NCI-H1436 (cell line): Measurements from ENCODE around the gene GPR176.

Experiments used
- DNase-seq: peaks from one replicate; lab custom pipeline; 2025; lab: John Stamatoyannopoulos, UW

GPR176 gene, protein sequence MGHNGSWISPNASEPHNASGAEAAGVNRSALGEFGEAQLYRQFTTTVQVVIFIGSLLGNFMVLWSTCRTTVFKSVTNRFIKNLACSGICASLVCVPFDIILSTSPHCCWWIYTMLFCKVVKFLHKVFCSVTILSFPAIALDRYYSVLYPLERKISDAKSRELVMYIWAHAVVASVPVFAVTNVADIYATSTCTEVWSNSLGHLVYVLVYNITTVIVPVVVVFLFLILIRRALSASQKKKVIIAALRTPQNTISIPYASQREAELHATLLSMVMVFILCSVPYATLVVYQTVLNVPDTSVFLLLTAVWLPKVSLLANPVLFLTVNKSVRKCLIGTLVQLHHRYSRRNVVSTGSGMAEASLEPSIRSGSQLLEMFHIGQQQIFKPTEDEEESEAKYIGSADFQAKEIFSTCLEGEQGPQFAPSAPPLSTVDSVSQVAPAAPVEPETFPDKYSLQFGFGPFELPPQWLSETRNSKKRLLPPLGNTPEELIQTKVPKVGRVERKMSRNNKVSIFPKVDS

DNA sequence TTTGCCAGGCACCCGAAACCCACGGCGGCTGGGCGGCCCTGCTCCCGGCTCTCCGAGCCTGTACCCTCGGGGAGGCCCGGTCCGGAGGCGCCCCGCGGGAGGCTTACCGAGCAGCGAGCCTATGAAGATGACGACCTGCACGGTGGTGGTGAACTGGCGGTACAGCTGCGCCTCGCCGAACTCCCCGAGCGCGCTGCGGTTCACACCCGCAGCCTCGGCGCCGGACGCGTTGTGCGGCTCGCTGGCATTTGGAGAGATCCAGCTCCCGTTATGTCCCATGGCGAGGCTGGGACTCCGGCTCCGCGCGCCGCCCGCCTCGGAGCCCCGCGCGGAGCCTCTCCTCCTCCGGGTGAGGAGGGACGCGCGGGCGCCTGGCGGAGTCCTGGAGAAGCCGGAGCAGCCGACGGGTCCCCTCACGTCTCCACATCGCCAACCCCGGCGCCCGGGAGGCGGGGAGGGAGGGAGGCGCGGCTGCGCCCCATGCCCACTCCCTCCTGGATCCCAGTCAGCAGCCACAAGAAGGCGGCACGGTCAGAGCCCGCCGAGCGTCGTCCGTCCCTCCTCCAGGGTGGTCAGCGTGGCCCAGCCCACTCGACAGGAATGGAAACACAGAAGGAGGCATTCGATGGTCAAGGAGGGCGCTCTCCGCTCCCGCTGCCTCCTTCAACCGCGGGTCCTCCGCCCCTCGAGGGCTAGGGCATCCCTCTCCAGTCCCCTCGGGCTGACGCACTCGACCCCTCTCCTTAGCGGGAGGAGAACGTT is at the start of gene GPR176:
Gene GPR176 (minus strand): TSS at position 519 of the 762 bp plus-strand sequence. CDS start 240 bp downstream, at position 279.
- no peak for DNase-seq

DNA sequence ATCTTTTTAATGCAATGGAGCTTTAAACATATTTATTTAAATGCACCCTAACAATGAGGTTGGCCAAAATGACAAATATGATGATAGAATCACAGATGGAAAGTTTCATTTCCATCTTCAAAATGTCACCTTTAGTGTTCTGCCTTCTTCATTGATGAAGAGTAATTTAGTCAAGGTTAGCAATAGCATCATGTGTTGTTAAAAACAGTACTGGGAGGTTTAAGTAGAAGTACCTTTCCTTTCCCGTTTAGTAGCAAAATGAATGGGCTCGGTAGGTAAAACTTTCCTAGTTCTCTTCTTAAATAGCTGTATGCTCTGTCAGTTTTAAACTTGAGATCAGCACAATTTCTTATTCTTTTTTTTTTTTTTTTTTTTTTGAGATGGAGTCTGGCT is 48.9 kb upstream of the GPR176 start:
- DNase-seq, result no peak

DNA sequence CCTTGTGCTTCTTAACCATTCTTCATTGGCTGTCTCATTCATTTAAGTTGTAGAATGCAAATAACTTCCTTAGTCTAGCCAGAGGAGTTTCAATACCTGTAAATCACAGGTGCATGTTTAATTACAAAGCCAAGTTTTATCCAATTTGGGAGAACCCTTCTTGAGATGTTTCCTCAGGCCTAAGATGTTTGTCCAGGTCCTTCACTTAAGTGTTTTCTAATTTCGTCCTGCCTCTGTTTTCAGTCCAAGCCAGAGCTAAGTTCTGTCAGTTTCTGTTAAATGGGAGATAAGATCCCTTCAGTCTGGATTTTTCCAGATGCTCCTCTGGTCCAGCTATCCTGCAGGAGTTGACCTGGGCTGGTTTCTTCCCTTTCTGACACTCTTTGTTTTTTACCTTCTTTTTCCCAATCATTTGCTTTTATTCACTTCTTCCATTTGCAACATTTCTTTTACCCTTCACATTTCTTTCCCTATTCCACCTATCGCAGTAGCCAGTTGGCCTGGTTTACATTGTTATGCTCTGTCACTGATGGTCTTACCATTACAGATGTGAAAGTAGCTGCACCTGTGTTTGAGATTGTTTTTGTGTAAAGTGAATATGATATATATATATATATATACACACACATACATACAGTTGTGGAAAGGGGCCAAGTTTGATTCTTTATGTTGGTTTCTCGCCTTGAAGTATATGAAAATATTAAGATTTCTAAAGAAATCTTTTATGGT is 48.4 kb upstream of the GPR176 start:
- DNase-seq, result no peak

DNA sequence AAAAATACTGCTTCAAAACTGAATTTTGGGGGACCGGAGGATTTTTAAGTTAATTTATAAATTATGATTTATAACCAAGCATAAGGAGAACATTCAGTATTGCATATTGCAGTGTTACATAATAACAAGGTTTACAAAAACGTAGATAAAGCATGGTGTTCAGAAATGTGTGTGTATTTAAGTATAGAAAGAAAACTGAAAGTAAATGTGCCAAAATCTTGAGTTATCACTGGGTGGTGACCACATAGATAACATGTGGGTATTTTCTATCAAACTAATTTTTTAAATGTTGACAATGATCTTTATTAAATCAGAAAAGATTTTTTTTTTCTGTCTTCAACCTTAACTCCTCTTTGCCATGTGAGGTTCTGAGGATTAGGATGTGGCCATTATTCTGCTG is 46.5 kb upstream of the GPR176 start:
- no peak for DNase-seq

DNA sequence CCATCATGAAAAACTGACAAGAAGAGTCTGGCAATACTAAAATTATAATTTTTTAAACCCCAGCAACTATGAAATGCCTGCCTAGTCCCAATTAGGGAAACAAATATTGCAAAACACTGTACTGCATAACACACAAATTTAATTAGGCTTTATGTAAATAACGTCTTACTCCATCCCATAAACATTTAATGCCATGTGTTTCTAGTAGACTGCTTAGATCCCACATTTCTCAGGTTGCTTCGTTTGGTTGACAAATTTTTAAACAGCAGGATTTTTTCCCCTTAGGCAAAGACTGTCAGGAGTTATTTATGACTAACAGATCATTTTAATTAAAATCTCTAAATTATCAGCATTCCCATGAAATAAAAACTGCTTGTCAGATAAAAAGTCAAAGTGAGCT is 43.7 kb upstream of the GPR176 start:
- DNase-seq, result no peak

DNA sequence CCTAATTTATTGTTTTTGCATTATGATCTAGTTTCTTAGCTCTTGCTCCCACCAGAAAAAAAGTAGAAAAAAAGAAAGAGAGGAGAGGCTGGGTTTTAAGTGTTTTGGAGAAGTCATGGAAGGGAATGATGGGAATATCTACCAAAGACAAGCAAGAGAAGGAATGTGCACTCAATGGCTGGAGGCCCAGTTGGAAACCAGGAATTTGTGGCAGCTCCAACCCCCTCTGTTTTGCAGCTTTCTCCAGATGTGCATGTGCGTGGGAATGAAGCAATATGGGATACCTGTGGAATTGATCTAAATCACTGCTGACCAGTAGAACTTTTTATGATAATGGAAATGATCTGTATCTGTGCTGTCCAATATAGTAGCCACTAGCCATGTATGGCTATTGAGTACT is 41.0 kb upstream of the GPR176 start:
- no peak for DNase-seq

DNA sequence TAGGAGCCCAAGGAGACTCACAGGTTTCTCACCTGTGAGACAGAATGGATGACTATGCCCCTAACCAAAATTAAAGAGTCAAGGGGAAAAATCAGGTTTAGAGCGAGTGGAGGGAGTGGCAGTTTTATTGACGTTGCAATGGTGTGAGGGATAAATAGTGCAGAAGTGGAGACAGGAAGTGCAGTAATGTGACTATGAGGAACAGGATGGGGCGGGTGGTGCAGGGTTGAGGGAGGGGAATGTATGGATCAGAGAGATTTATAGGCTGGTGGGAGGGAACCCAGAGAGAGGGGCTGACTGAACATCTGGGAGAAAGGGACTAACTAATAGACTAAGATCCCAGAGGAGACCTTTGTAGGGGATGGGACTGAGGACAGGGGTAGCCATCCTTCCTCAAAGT is 40.3 kb upstream of the GPR176 start:
- DNase-seq, result no peak

DNA sequence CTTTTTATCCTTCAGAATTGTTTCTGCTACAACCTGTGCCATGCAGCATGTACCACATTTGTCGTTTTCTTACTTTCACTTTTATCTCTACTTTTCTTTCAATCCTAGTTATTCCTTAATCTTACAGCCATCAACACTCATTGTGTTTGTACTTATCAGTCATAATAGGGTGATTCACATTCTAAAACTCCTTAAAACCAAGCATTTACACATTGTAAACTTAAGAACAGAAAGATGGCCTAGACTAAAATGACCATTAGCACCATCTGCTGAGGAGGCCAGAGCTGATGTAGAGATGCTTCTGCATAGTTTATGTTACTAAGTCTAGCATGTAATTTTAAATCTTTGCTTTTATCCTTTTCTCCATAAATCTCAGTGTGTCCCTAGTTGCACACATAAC is 39.3 kb upstream of the GPR176 start:
- no peak for DNase-seq

DNA sequence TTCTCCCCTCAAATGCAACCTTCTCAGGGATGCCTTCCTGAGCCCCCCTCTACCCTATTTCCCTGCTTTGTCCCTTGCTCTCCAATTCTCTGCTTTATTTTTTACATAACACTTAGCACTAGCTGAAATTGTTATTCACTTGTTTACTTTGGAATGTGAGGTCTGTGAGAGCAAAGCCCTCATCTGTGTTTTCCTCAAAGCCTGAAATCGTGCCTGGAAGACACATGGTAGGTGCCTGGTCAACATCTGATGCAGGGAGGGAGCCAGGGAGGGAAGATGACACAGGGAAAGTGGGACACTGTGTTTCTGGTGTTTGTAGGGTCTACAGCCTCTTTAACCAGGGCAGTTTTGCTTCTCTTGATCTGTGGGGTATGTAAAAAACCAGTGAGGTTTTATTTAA is 37.4 kb upstream of the GPR176 start:
- no peak for DNase-seq

DNA sequence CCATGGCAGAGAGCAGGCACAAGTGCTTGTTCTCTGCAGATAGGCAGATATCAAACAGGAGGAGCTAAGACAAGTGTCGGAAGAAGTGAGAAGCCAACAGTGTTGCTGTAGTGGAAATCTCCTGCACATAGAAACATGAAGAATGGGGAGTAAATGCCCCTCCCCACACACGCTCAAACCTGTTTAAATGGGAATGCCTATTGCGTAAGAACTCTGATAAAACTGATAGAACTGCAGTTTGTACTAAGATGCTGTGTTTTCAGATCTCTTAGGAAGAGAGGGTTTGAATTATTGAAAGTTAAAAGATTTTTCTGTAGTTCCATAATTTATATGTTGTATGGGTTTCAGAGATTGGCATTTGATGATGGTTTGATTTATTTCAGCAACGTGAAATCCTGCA is 33.5 kb upstream of the GPR176 start:
- DNase-seq, result no peak

DNA sequence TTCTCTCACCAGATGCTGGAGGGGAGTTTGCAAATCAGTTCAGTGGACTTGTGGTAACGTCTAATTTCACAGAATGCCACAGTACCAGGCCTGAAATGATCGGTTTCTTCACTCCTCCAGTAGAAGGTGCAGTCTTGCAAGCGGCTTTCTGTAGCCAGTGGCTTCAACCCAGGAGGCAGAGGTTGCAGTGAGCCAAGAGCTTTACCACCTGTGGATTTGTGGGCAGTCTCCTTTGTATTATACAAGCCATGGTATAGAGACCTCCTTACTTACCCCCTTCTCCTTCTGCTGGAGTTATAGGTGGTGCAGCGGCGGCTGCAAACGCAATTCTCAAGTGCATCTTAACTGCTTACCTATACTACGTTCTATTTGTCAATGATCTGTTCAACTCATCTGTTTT is 31.5 kb upstream of the GPR176 start:
- DNase-seq, result no peak

DNA sequence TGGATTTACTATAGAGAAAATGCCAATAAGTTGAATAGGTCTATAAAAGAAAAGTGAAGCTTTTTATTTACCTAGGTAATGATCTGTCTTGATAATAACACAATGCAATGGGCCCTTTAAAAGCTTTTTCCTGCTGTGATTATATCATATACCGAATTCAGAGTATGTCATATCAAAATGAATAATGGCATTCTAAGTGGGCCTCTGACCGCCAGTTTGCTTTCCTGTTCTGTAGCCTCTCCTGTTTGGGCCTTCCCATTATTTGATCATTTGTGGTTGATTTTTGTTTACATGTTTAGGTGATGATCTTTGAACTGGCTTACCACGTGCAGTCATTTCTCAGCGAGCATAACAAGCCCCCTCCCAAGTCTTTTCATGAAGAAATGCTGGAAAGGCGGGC is 28.8 kb upstream of the GPR176 start:
- no peak for DNase-seq

DNA sequence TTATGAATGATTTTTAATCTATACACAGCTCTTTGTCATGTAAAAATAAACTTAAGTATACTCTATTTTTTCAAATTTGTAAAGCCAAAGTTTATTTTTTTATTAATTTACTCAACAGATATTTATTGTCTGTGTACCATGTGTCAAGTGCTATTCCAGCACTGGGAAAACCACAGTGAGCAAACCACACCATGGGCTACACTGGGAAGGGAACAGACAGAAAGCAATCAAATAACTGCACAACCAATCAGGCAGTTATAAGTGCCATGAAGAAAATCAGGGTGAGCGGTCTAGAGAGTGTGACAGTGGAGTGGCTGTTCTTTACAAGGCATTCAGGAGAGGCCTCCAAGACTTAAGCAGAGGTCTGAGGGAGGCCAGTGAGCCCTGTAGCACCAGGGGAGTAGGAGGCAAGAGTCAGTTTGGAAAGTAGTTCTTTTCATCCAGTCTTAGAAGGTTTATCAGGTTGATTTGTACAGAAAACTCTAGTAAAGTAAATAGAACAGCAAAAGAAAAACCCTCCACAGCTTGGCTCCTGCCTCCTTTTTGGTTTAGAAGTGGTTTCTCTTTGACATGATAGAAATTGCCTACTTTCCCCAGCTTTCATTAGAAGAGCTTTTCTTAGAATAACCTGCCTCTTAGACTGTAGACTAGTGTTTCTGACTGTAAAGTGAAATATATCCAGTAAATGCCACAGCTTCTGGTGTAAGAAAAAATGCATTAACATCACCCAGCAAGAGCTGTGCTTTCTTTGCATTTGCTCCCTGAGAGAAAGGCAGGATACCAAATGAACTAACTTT is 27.5 kb upstream of the GPR176 start:
- DNase-seq, result no peak

DNA sequence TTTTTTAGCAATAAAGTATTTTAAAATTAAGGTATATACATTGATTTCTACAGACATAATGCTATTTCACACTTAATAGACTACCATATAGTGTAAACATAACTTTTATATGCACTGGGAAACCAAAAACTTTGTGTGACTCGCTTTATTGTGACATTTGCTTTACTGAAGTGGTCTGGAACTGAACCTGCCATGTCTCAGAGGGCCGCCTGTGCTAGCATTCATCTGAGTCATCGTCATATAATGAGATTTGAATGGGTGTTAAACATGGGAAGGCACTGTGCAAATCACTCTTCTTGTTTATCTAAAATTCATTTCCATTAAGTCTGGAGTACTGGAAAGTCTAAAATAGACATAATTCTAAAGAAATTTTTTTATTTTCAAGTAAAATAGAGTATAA is 26.8 kb upstream of the GPR176 start:
- DNase-seq, result no peak

DNA sequence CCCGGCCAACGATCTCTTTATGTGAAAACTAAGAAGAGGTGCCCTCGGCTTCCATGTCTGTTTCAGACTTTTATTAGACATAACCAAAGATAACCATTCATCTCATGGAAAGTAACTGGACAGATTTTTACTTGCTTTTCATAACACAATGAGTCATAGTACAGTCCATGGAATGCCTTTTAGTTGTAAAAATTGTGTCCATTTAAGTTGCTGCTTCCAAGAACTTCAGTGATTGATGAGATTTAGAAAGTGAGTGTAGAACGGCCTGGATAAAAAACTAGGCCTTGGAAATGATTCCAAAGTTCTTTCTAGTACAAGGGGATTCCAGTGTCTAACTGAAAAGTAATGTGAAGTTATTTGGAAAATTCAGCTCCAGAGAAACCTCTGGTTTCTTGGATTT is 24.7 kb upstream of the GPR176 start:
- DNase-seq, result no peak

DNA sequence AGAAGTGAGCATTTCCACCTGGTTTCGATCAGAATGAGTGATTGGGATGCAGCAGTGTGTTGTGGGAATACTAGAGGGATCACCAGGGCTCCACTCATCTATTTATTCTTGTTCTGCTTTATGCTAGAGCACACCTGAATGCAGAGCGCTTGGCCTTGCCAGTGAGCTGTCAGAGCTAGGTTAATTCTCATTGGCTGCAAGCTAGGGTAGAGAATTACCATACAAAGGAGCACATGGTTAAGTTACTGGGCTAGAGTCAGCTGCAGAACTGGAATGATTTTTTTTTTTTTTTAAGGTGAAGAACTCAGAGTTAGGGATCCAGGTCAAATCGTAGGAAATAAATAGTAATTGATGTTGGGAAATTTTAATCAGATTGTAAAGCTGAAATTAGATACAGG is 22.7 kb upstream of the GPR176 start:
- DNase-seq, result no peak

DNA sequence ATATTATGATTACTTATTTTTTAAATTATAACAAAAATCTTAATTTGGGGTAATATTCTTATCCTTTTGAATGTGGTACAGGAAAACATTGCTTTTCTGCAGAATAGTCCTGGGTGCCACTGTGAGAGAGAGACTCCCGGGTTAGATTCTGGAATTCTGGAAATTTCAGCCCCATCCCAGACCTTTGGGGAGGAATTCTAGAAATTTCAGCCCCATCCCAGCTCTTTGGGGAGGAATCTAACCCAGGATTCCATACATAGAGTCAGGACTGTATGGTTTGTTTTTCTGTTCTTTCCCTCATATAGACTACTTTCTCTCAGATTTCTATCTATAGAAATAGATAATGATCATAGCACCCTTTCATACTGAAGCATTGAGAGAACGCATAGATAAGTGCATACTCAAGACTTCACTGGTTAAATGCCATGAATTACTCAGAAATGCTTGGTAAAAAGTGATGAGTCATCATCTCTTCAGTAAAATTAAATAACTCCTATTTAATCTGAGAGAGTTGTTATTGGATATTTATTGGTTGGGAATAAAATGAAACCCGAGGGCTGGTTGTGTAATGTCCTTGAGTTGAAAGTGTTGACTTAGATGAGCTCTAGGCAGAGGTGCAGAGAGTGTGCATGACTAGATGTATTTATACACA is 22.2 kb upstream of the GPR176 start:
- DNase-seq, result no peak

DNA sequence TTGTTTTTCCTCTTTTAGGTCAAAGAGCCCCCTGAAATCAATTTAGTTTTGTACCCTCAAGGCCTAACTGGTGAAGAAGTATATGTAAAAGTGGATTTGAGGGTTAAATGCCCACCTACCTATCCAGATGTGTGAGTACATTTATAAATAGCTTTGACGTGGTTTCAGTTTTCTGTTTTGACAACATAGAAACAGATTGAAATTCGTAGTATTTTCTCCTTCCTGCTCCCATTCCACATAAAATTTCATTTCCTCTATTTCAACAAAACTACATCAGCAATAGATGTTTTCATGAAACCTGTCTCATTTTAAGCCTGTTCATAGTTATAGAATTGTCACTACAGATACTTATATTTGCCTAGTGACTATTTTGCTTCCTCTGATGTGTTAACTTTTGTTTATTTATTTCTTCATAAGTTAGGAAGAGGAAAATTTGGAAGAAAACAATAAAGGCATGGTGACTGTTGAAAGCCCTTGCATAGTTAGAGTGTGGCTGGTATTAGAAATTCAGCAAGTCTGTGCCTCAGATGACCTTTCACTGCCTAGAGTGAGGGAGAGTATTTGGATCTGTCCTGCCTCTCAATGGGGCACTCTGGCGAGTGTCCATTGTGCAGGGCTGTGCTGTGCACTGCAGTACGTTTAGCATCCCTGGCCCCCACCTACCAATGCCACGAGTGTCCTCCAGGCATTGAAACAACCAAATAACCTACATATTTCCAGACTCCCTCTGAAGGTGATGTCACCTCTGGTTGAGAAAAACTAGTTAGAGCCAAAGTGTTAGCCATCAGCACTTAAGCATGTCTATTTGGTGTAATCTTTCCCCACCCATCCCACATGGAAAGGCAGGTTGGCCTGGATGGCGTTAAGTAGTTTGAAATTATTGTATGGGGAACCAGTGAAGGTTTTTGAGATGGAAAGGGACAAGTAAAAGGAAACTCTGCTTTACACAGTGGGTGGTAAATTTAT is 19.7 kb upstream of the GPR176 start:
- no peak for DNase-seq

DNA sequence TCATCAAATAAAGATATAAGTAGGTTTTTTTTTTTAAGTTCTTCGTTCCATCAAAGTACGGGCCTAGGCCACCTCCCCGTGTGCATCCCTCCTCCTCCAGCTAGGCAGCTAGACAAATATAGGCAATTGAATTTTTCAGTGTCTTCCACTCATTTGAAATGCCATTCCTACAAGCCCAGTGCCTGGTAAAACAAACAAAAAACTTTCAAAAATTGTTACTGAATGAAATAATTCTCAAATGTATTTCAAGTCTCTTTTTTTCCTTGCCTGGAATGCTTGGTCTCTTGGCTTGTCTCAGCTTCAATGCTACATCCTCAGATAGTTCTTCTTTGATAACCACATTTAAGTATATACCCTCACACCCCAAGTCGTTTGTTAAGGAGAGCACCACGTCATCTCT is 17.6 kb upstream of the GPR176 start:
- no peak for DNase-seq

DNA sequence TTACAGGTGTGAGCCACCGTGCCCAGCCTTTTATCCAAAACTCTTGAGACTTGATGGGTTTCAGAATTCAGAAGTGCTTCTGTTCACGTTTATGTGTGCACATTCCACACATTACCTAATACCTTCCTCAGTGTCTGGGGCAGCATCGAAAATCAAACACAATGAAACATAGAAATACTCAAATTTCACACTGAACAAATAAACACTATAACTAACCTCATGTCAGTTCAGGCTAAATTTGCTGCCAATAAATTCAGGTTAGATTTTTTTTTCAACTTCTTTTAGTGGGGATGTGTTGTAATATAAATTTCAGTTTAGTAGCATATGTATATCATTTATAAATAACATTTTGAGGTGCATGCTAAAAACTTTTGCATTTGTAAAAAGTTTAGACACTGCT is 16.6 kb upstream of the GPR176 start:
- DNase-seq, result no peak
